Measurements from ENCODE around the gene DCAF5.

The DCAF5 gene

GRCh38 chr14:69044296-69044695 is 108.6 kb downstream of the DCAF5 start:
- no peak for DNase-seq
- TF ChIP-seq GATA1 (IDR thresholded peaks at IDR 0.05; ENCODE audit: low read depth, low read length), result no peak
- TF ChIP-seq POLR2A (IDR thresholded peaks at IDR 0.05; ENCODE audit: low read length), result no peak

GRCh38 chr14:69043596-69044260 is 109.2 kb downstream of the DCAF5 start:
- TF ChIP-seq GATA1 (IDR thresholded peaks at IDR 0.05; ENCODE audit: low read depth, low read length), result no peak
- no peak for TF ChIP-seq POLR2A (IDR thresholded peaks at IDR 0.05; ENCODE audit: low read length)
- DNase-seq, result no peak

- no peak for DNase-seq
- no peak for TF ChIP-seq POLR2A (IDR thresholded peaks at IDR 0.05; ENCODE audit: low read length)
- TF ChIP-seq GATA1 (IDR thresholded peaks at IDR 0.05; ENCODE audit: low read depth, low read length), result no peak
These were observed 110.0 kb downstream of the DCAF5 start for GRCh38 chr14:69042787-69043444.

- DNase-seq, result no peak
- no peak for TF ChIP-seq GATA1 (IDR thresholded peaks at IDR 0.05; ENCODE audit: low read depth, low read length)
- no peak for TF ChIP-seq POLR2A (IDR thresholded peaks at IDR 0.05; ENCODE audit: low read length)
These were observed 110.6 kb downstream of the DCAF5 start for GRCh38 chr14:69042299-69042698.

GRCh38 chr14:69041783-69042182 is 111.1 kb downstream of the DCAF5 start:
- no peak for DNase-seq
- no peak for TF ChIP-seq GATA1 (IDR thresholded peaks at IDR 0.05; ENCODE audit: low read depth, low read length)
- TF ChIP-seq POLR2A (IDR thresholded peaks at IDR 0.05; ENCODE audit: low read length), result no peak

- no peak for DNase-seq
- no peak for TF ChIP-seq POLR2A (IDR thresholded peaks at IDR 0.05; ENCODE audit: low read length)
- no peak for TF ChIP-seq GATA1 (IDR thresholded peaks at IDR 0.05; ENCODE audit: low read depth, low read length)
These were observed 112.6 kb downstream of the DCAF5 start for GRCh38 chr14:69040353-69040752.

GRCh38 chr14:69039288-69039628 is 113.7 kb downstream of the DCAF5 start:
- no peak for DNase-seq
- TF ChIP-seq GATA1 (IDR thresholded peaks at IDR 0.05; ENCODE audit: low read depth, low read length), result no peak
- no peak for TF ChIP-seq POLR2A (IDR thresholded peaks at IDR 0.05; ENCODE audit: low read length)

GRCh38 chr14:69038455-69039287 is 114.2 kb downstream of the DCAF5 start:
- peak in 1 of 2 experiments; percentile 34 for DNase-seq
- TF ChIP-seq GATA1 (IDR thresholded peaks at IDR 0.05; ENCODE audit: low read depth, low read length) (no peak), POLR2A (IDR thresholded peaks at IDR 0.05; ENCODE audit: low read length) (no peak)

GRCh38 chr14:69037790-69038454 is 115.0 kb downstream of the DCAF5 start:
- DNase-seq, result peak in 1 of 2 experiments; percentile 50
- no peak for TF ChIP-seq GATA1 (IDR thresholded peaks at IDR 0.05; ENCODE audit: low read depth, low read length)
- no peak for TF ChIP-seq POLR2A (IDR thresholded peaks at IDR 0.05; ENCODE audit: low read length)

GRCh38 chr14:69036757-69037506 is 116.0 kb downstream of the DCAF5 start:
- DNase-seq, result peak in 1 of 2 experiments; percentile 18
- TF ChIP-seq POLR2A (IDR thresholded peaks at IDR 0.05; ENCODE audit: low read length), result no peak
- no peak for TF ChIP-seq GATA1 (IDR thresholded peaks at IDR 0.05; ENCODE audit: low read depth, low read length)

- TF ChIP-seq POLR2A (IDR thresholded peaks at IDR 0.05; ENCODE audit: low read length) (no peak), GATA1 (IDR thresholded peaks at IDR 0.05; ENCODE audit: low read depth, low read length) (no peak)
- no peak for DNase-seq
These were observed 118.2 kb downstream of the DCAF5 start for GRCh38 chr14:69034612-69035262.

- no peak for TF ChIP-seq POLR2A (IDR thresholded peaks at IDR 0.05; ENCODE audit: low read length)
- TF ChIP-seq GATA1 (IDR thresholded peaks at IDR 0.05; ENCODE audit: low read depth, low read length), result no peak
- DNase-seq, result no peak
These were observed 125.5 kb downstream of the DCAF5 start for GRCh38 chr14:69027242-69027913.
